Endothelial cell of umbilical vein (primary cell): Measurements from ENCODE around the gene GRIA3. TPM values are rescaled to one million over a fixed set of nuclear protein-coding genes. Genes with fewer than 3 reads are reported as not detected.

Source experiments
- BruUV-seq: library from RNA; stranded (reverse); fragments of 400-500 nt; replicated peaks from 2 replicates; lab custom pipeline; 2021; lab: Mats Ljungman, UMichigan
- CTCF ChIA-PET: fragments of 300-600, 350-600 bp; sonication (Branson Sonifier 250); formaldehyde crosslinking; loops from one replicate; lab custom pipeline; 2021; ENCODE audit warnings: antibody characterized with exemption, inconsistent platforms; lab: Charles Lee
- POLR2A ChIA-PET: fragments of 300-600, 350-600 bp; sonication (Branson Sonifier 250); formaldehyde crosslinking; loops from one replicate; lab custom pipeline; 2021; ENCODE audit warnings: antibody characterized with exemption, inconsistent platforms; lab: Charles Lee
- DNase-seq: peaks from one replicate; pipeline ENCODE4 v3.0.0-alpha.2; 2011; ENCODE audit warnings: low read depth, low spot score
- FAIRE-seq: peaks from 2 replicates; lab custom pipeline; 2011; peaks lifted over from hg19 to GRCh38; lab: Jason Lieb, UNC
- H2AFZ ChIP-seq: 2 replicates; pipeline ENCODE4 v1.6.0; 2012; ENCODE audit warnings: low read depth, low read length, control low read depth, inconsistent platforms
- H3K27ac ChIP-seq: 2 replicates; pipeline ENCODE4 v1.5.1; 2011; ENCODE audit warnings: low read depth, mild to moderate bottlenecking, control low read depth, low read length, moderate library complexity; ENCODE audit not compliant: insufficient read depth
- H3K27me3 ChIP-seq, 2 experiments: 2 replicates each; pipeline versions ENCODE4 v1.6.0 to v1.6.1; 2011; ENCODE audit warnings: low read length in 2 of 2, mixed read lengths in 1 of 2; ENCODE audit not compliant: control insufficient read depth in 2 of 2, insufficient read depth in 2 of 2
- H3K36me3 ChIP-seq, 2 experiments: 2 replicates in 1 of 2; 3 replicates in 1 of 2; pipeline ENCODE4 v1.5.1; 2011; ENCODE audit warnings: low read length in 2 of 2, mild to moderate bottlenecking in 1 of 2, moderate library complexity in 1 of 2; ENCODE audit not compliant: control insufficient read depth in 2 of 2, insufficient read depth in 2 of 2; ENCODE audit errors: extremely low read depth in 1 of 2
- H3K4me1 ChIP-seq: 3 replicates; pipeline ENCODE4 v1.5.1; 2011; ENCODE audit warnings: mild to moderate bottlenecking, low read length; ENCODE audit not compliant: control insufficient read depth, insufficient read depth; ENCODE audit errors: extremely low read depth
- H3K4me2 ChIP-seq: 2 replicates; pipeline ENCODE4 v1.6.1; 2011; ENCODE audit warnings: low read length, control low read depth, mixed read lengths; ENCODE audit not compliant: insufficient read depth
- H3K4me3 ChIP-seq, 3 experiments: fragments of 200-600 bp in 1 of 3; sonication (generic), shearing (Covaris generic) in 1 of 3; replicated peaks in 1 of 3; 2 replicates each; pipeline ENCODE4 v1.5.1; 2011 to 2016; ENCODE audit warnings: control low read depth in 3 of 3, low read length in 3 of 3, mild to moderate bottlenecking in 2 of 3, inconsistent platforms in 1 of 3, low read depth in 1 of 3, moderate library complexity in 1 of 3; ENCODE audit not compliant: insufficient read depth in 1 of 3
- H3K79me2 ChIP-seq: 2 replicates; pipeline ENCODE4 v1.6.0; 2012; ENCODE audit warnings: low read length, inconsistent platforms; ENCODE audit not compliant: control insufficient read depth, insufficient read depth
- H3K9ac ChIP-seq: replicated peaks from 2 replicates; pipeline ENCODE3; 2011; ENCODE audit warnings: low read length, control low read depth; ENCODE audit not compliant: insufficient read depth; ENCODE audit errors: extremely low read depth
- H3K9me1 ChIP-seq: replicated peaks from 3 replicates; pipeline ENCODE4 v1.6.0; 2011; ENCODE audit warnings: mild to moderate bottlenecking, low read length; ENCODE audit not compliant: control insufficient read depth, insufficient read depth; ENCODE audit errors: extremely low read depth
- H3K9me3 ChIP-seq: replicated peaks from 2 replicates; pipeline ENCODE4 v1.5.1; 2012; ENCODE audit warnings: low read length, inconsistent platforms; ENCODE audit not compliant: control insufficient read depth, insufficient read depth
- H4K20me1 ChIP-seq: replicated peaks from 2 replicates; pipeline ENCODE3; 2011; ENCODE audit warnings: mild to moderate bottlenecking, low read length; ENCODE audit not compliant: control insufficient read depth, insufficient read depth; ENCODE audit errors: extremely low read depth
- EZH2 ChIP-seq: IDR thresholded peaks from 2 replicates; pipeline ENCODE4 v1.6.1; 2012; ENCODE audit warnings: borderline replicate concordance, low read depth, mild to moderate bottlenecking, moderate library complexity, low read length, inconsistent platforms; ENCODE audit not compliant: severe bottlenecking
- FOS ChIP-seq: IDR thresholded peaks from 2 replicates; pipeline ENCODE4 v1.6.1; 2011; ENCODE audit warnings: mild to moderate bottlenecking, low read length, moderate library complexity, borderline replicate concordance; ENCODE audit not compliant: insufficient read depth
- GATA2 ChIP-seq: IDR thresholded peaks from 2 replicates; pipeline ENCODE4 v1.7.0; 2011; ENCODE audit warnings: low read depth, mild to moderate bottlenecking, moderate library complexity, mixed read lengths, low read length; ENCODE audit not compliant: insufficient read length, insufficient read depth
- JUN ChIP-seq: IDR thresholded peaks from 2 replicates; pipeline ENCODE4 v1.6.1; 2011; ENCODE audit warnings: borderline replicate concordance, low read depth; ENCODE audit not compliant: insufficient read length, insufficient read depth
- MAX ChIP-seq: IDR thresholded peaks from 2 replicates; pipeline ENCODE4 v1.6.1; 2011; ENCODE audit not compliant: insufficient read depth, insufficient read length
- MYC ChIP-seq: IDR thresholded peaks from one replicate; pipeline ENCODE4 v1.6.1; 2011; ENCODE audit warnings: mild to moderate bottlenecking, low read depth, low read length
- POLR2A ChIP-seq: IDR thresholded peaks from 2 replicates; pipeline ENCODE4 v1.6.1; 2012; ENCODE audit warnings: low read depth, mild to moderate bottlenecking, control low read depth, low read length
- POLR2AphosphoS5 ChIP-seq: IDR thresholded peaks from 2 replicates; pipeline ENCODE4 v1.6.1; 2012; ENCODE audit warnings: low read depth, mild to moderate bottlenecking, control low read depth, low read length, moderate library complexity; ENCODE audit not compliant: insufficient read depth
- dilution Hi-C: fragments of 300-500 bp; cut with MboI; formaldehyde crosslinking; loops from one replicate; pipeline ENCODE4 v1.15.0; 2019; ENCODE audit warnings: low sequenced_read_pairs; ENCODE audit not compliant: extremely low pct_ligation_motif_present
- intact Hi-C: fragments of 100-400 bp; cut with micrococcal nuclease; formaldehyde crosslinking; loops from one replicate; pipeline ENCODE4 v1.10.0; 2022
- polyA plus RNA-seq, 4 experiments: library from polyadenylated mRNA; depleted of rRNA in 3 of 4; stranded (reverse) in 3 of 4; unstranded in 1 of 4; fragments of >200 nt; gene quantifications; 2 replicates each; pipeline versions ENCODE4 v1.2.1 to v1.2.3, GENCODE V29; 2011 to 2012; ENCODE audit warnings: missing spikeins in 1 of 4
- total RNA-seq: library from RNA; stranded (reverse); gene quantifications from 2 replicates; pipeline ENCODE4 v1.2.3, GENCODE V29; 2021
- TF ChIP-seq, protein P1 (sequence below), 2 donors: IDR thresholded peaks; 1 replicate in 1 of 2; 2 replicates in 1 of 2; pipeline ENCODE4 v1.5.1; 2011; ENCODE audit warnings: low read length in 2 of 2, mild to moderate bottlenecking in 2 of 2, moderate library complexity in 2 of 2, control low read depth in 1 of 2, inconsistent platforms in 1 of 2, low read depth in 1 of 2; ENCODE audit not compliant: insufficient read depth in 1 of 2; ENCODE audit errors: extremely low read depth in 1 of 2

Gene GRIA3
- total and polyA plus RNA-seq, 2 donors (not counting 3 experiments of a cell fraction or from before 2014, with no cell fraction given) = not detected

GRCh38 chrX:123181233-123181914 is 2.7 kb upstream of the GRIA3 start:
- H4K20me1 ChIP-seq = no peaks in the 10 kb centered on the region
- ChIA-PET CTCF (no interaction called here), POLR2A (no interaction called here)
- H2AFZ ChIP-seq = no peak overlapping the region
- H3K9me1 ChIP-seq = no peaks in the 10 kb centered on the region
- FAIRE-seq (no peak), DNase-seq (no peak)
- H3K9ac ChIP-seq = no peak overlapping the region
- no peaks in the 10 kb centered on the region for H3K36me3 ChIP-seq
- intact Hi-C loops = no loop called here
- no peaks in the 10 kb centered on the region for H3K4me1 ChIP-seq
- no peak overlapping the region for H3K4me2 ChIP-seq
- H3K9me3 ChIP-seq = no peaks in the 10 kb centered on the region
- H3K79me2 ChIP-seq = no peaks in the 10 kb centered on the region
- H3K27me3 ChIP-seq = no peaks in the 10 kb centered on the region
- TF ChIP-seq GATA2 = no peak
- no peak for TF ChIP-seq MAX
- no peak for TF ChIP-seq JUN
- TF ChIP-seq MYC = no peak
- no peak for TF ChIP-seq POLR2AphosphoS5
- TF ChIP-seq, protein P1, sequence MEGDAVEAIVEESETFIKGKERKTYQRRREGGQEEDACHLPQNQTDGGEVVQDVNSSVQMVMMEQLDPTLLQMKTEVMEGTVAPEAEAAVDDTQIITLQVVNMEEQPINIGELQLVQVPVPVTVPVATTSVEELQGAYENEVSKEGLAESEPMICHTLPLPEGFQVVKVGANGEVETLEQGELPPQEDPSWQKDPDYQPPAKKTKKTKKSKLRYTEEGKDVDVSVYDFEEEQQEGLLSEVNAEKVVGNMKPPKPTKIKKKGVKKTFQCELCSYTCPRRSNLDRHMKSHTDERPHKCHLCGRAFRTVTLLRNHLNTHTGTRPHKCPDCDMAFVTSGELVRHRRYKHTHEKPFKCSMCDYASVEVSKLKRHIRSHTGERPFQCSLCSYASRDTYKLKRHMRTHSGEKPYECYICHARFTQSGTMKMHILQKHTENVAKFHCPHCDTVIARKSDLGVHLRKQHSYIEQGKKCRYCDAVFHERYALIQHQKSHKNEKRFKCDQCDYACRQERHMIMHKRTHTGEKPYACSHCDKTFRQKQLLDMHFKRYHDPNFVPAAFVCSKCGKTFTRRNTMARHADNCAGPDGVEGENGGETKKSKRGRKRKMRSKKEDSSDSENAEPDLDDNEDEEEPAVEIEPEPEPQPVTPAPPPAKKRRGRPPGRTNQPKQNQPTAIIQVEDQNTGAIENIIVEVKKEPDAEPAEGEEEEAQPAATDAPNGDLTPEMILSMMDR (IDR thresholded peaks at IDR 0.05; ENCODE audit: extremely low read depth in 1 of 2, insufficient read depth in 1 of 2, low read depth in 1 of 2, low read length in 2 of 2) = no peak
- TF ChIP-seq POLR2A = no peak
- no peak for TF ChIP-seq FOS
- TF ChIP-seq EZH2 = no peak
- BruUV-seq = no TSS peak
- H3K27ac ChIP-seq = no peak overlapping the region
- dilution Hi-C loops = no loop called here
- H3K4me3 ChIP-seq = no peak overlapping the region
